DND-41 (cell line): ENCODE data around the gene STK4.

ENCODE experiments used
- EZH2 ChIP-seq: IDR thresholded peaks from 3 replicates; pipeline ENCODE4 v1.6.1; 2012; ENCODE audit warnings: borderline replicate concordance, low read depth, mild to moderate bottlenecking, moderate library complexity, low read length, inconsistent platforms; ENCODE audit not compliant: severe bottlenecking
- TF ChIP-seq, protein P1 (sequence below): IDR thresholded peaks from 2 replicates; pipeline ENCODE4 v1.5.1; 2012; ENCODE audit warnings: borderline replicate concordance, low read length, moderate library complexity, mild to moderate bottlenecking; ENCODE audit not compliant: poor library complexity, severe bottlenecking; ENCODE audit errors: extremely low read depth

- TF ChIP-seq, protein P1, sequence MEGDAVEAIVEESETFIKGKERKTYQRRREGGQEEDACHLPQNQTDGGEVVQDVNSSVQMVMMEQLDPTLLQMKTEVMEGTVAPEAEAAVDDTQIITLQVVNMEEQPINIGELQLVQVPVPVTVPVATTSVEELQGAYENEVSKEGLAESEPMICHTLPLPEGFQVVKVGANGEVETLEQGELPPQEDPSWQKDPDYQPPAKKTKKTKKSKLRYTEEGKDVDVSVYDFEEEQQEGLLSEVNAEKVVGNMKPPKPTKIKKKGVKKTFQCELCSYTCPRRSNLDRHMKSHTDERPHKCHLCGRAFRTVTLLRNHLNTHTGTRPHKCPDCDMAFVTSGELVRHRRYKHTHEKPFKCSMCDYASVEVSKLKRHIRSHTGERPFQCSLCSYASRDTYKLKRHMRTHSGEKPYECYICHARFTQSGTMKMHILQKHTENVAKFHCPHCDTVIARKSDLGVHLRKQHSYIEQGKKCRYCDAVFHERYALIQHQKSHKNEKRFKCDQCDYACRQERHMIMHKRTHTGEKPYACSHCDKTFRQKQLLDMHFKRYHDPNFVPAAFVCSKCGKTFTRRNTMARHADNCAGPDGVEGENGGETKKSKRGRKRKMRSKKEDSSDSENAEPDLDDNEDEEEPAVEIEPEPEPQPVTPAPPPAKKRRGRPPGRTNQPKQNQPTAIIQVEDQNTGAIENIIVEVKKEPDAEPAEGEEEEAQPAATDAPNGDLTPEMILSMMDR = no peak
- TF ChIP-seq EZH2 = no peak
Measured at GRCh38 chr20:44941120-44941691, 25.1 kb upstream of the STK4 start.
